Suprapubic skin (tissue), 4 donors: Measurements from ENCODE around the gene IRF2BPL. TPM values are rescaled to one million over a fixed set of nuclear protein-coding genes. Genes with fewer than 3 reads are reported as not detected.

Source experiments
- DNase-seq, 2 donors: peaks; one replicate each; pipeline ENCODE4 v3.0.0-alpha.2; 2019; ENCODE audit warnings: low spot score in 2 of 2
- H3K27ac ChIP-seq: fragments of 200-600 bp; sonication (generic); one replicate; pipeline ENCODE4 v1.5.1; 2019
- H3K27me3 ChIP-seq: fragments of 200-600 bp; sonication (generic); one replicate; pipeline ENCODE4 v1.5.1; 2019
- H3K36me3 ChIP-seq: fragments of 200-600 bp; sonication (generic); one replicate; pipeline ENCODE4 v1.5.1; 2019
- H3K4me1 ChIP-seq: fragments of 200-600 bp; sonication (generic); one replicate; pipeline ENCODE4 v1.5.1; 2019
- H3K4me3 ChIP-seq: fragments of 200-600 bp; sonication (generic); one replicate; pipeline ENCODE4 v1.5.1; 2019; ENCODE audit warnings: mild to moderate bottlenecking
- H3K9me3 ChIP-seq: fragments of 200-600 bp; sonication (generic); one replicate; pipeline ENCODE4 v1.5.1; 2019
- CTCF ChIP-seq, 2 donors: fragments of 200-600 bp in 1 of 2; fragments of 450-650 bp in 1 of 2; sonication (generic) in 1 of 2; IDR thresholded peaks; one replicate each; pipeline ENCODE4 v1.5.1; 2016 to 2019; ENCODE audit warnings: antibody characterized with exemption in 2 of 2, mild to moderate bottlenecking in 1 of 2, moderate library complexity in 1 of 2
- EP300 ChIP-seq: sonication (generic); formaldehyde crosslinking; IDR thresholded peaks from one replicate; pipeline ENCODE4 v1.6.1; 2017; ENCODE audit warnings: antibody characterized with exemption
- POLR2A ChIP-seq, 2 donors: fragments of 450-650 bp; IDR thresholded peaks; one replicate each; pipeline ENCODE4 v1.6.1; 2017; ENCODE audit warnings: antibody characterized with exemption in 2 of 2, mild to moderate bottlenecking in 2 of 2, moderate library complexity in 2 of 2
- POLR2AphosphoS5 ChIP-seq, 3 donors: sonication (generic); formaldehyde crosslinking; IDR thresholded peaks; one replicate each; pipeline ENCODE4 v1.6.1; 2017; ENCODE audit warnings: antibody characterized with exemption in 3 of 3
- whole genome bisulfite sequencing: methylation state at CpG from one replicate; pipeline ENCODE4 v1.1.5; 2018; 5-methylcytosine and 5-hydroxymethylcytosine counted together
- total RNA-seq, 4 donors: library from RNA; depleted of rRNA; stranded (reverse); fragments of >200 nt; gene quantifications; one replicate each; pipeline ENCODE4 v1.1.0, GENCODE V29; 2016

IRF2BPL gene
- total RNA-seq, 4 donors from 2014 or later, result 44.7 to 72.7 (median 65.6) TPM

GRCh38 chr14:77008541-77008940, 20.0 kb downstream of the IRF2BPL start:
- H3K9me3 ChIP-seq, result no peaks in the 10 kb centered on the region
- H3K4me1 ChIP-seq, result peaks cover 63% of the 10 kb centered on the region
- 62% methylated on average over 4 of the region's 4 CpGs for WGBS
- no peak for DNase-seq
- no peak overlapping the region for H3K4me3 ChIP-seq
- no peaks in the 10 kb centered on the region for H3K36me3 ChIP-seq
- no peaks in the 10 kb centered on the region for H3K27me3 ChIP-seq
- TF ChIP-seq POLR2A (IDR thresholded peaks at IDR 0.05), result no peak
- TF ChIP-seq CTCF (IDR thresholded peaks at IDR 0.05), result no peak
- no peak for TF ChIP-seq EP300
- TF ChIP-seq POLR2AphosphoS5 (IDR thresholded peaks at IDR 0.05), result no peak
- H3K27ac ChIP-seq, result peak overlapping the region; percentile 88

- no peak overlapping the region for H3K4me3 ChIP-seq
Observed at GRCh38 chr14:77007975-77008421, 20.5 kb downstream of the IRF2BPL start.

GRCh38 chr14:77007183-77007974, 21.1 kb downstream of the IRF2BPL start:
- Histone ChIP-seq H3K4me1 (peaks cover 56% of the 10 kb centered on the region), H3K36me3 (no peaks in the 10 kb centered on the region), H3K4me3 (no peak overlapping the region), H3K27me3 (no peaks in the 10 kb centered on the region), H3K27ac (peak overlapping the region; percentile 88), H3K9me3 (no peaks in the 10 kb centered on the region)
- DNase-seq, result peak in 1 of 2 donors; percentile 75
- TF ChIP-seq CTCF (IDR thresholded peaks at IDR 0.05) (no peak), EP300 (no peak), POLR2AphosphoS5 (IDR thresholded peaks at IDR 0.05) (no peak), POLR2A (IDR thresholded peaks at IDR 0.05) (no peak)
- 50% methylated on average over 18 of the region's 18 CpGs for WGBS

More at GRCh38 chr14:77007975-77008421, 20.5 kb downstream of the IRF2BPL start:
- Histone ChIP-seq H3K9me3 (no peaks in the 10 kb centered on the region), H3K27me3 (no peaks in the 10 kb centered on the region), H3K36me3 (no peaks in the 10 kb centered on the region), H3K4me1 (peaks cover 62% of the 10 kb centered on the region), H3K27ac (peak overlapping the region; percentile 88)
- 53% methylated on average over 2 of the region's 3 CpGs for WGBS
- no peak for DNase-seq
- no peak for TF ChIP-seq POLR2A (IDR thresholded peaks at IDR 0.05)
- no peak for TF ChIP-seq POLR2AphosphoS5 (IDR thresholded peaks at IDR 0.05)
- TF ChIP-seq EP300, result no peak
- no peak for TF ChIP-seq CTCF (IDR thresholded peaks at IDR 0.05)

- Histone ChIP-seq H3K9me3 (no peaks in the 10 kb centered on the region), H3K4me1 (peaks cover 47% of the 10 kb centered on the region), H3K36me3 (no peaks in the 10 kb centered on the region), H3K4me3 (no peak overlapping the region), H3K27me3 (no peaks in the 10 kb centered on the region), H3K27ac (peak overlapping the region; percentile 88)
- TF ChIP-seq POLR2AphosphoS5 (IDR thresholded peaks at IDR 0.05) (no peak), CTCF (IDR thresholded peaks at IDR 0.05) (no peak), POLR2A (IDR thresholded peaks at IDR 0.05) (no peak), EP300 (no peak)
- no peak for DNase-seq
- 79% methylated on average over 9 of the region's 9 CpGs for WGBS
Observed at GRCh38 chr14:77006132-77006531, 22.4 kb downstream of the IRF2BPL start.

- no peak for TF ChIP-seq POLR2AphosphoS5 (IDR thresholded peaks at IDR 0.05)
- Histone ChIP-seq H3K4me3 (no peak overlapping the region), H3K27ac (no peak overlapping the region), H3K9me3 (no peaks in the 10 kb centered on the region), H3K4me1 (peaks cover 51% of the 10 kb centered on the region), H3K36me3 (no peaks in the 10 kb centered on the region), H3K27me3 (no peaks in the 10 kb centered on the region)
- WGBS, result 91% methylated on average over 3 of the region's 3 CpGs
- DNase-seq, result no peak
Observed at GRCh38 chr14:77005559-77005958, 22.9 kb downstream of the IRF2BPL start.
